ENCODE measurements around the gene PLG.

PLG gene

GRCh38 chr6:160764847-160765246 lies 62.8 kb downstream of the PLG start:
- in situ Hi-C loops (cut with MboI; ENCODE audit: low pct_unique_long_range_greater_than_20kb, low sequenced_read_pairs, unreplicated experiment): loop anchor here (25.0 kb wide), 1 partner anchor 172 kb away; no protein-coding TSS in a partner anchor
- TF ChIP-seq CTCF (IDR thresholded peaks at IDR 0.05; ENCODE audit: extremely low read depth, insufficient read depth, missing control alignments): no peak

GRCh38 chr6:160765412-160765811 lies 63.4 kb downstream of the PLG start:
- DNase-seq (ENCODE audit: low spot score): no peak
- no peak for TF ChIP-seq CTCF (IDR thresholded peaks at IDR 0.05; ENCODE audit: extremely low read depth, insufficient read depth, missing control alignments)
- in situ Hi-C loops (cut with MboI; ENCODE audit: low pct_unique_long_range_greater_than_20kb, low sequenced_read_pairs, unreplicated experiment): loop anchor here (25.0 kb wide), 1 partner anchor 172 kb away; no protein-coding TSS in a partner anchor

More at GRCh38 chr6:160764847-160765246, 62.8 kb downstream of the PLG start:
- no peak for DNase-seq (ENCODE audit: low spot score)

GRCh38 chr6:160766657-160766988 lies 64.6 kb downstream of the PLG start:
- in situ Hi-C loops (cut with MboI; ENCODE audit: low pct_unique_long_range_greater_than_20kb, low sequenced_read_pairs, unreplicated experiment): loop anchor here (25.0 kb wide), 1 partner anchor 171 kb away; no protein-coding TSS in a partner anchor
- no peak for TF ChIP-seq CTCF (IDR thresholded peaks at IDR 0.05; ENCODE audit: extremely low read depth, insufficient read depth, missing control alignments)
- DNase-seq (ENCODE audit: low spot score): no peak

- TF ChIP-seq CTCF (IDR thresholded peaks at IDR 0.05; ENCODE audit: extremely low read depth, insufficient read depth, missing control alignments): peak; percentile 85
- in situ Hi-C loops (cut with MboI; ENCODE audit: low pct_unique_long_range_greater_than_20kb, low sequenced_read_pairs, unreplicated experiment): loop anchor here (25.0 kb wide), 1 partner anchor 170 kb away; no protein-coding TSS in a partner anchor
- peak; percentile 87 for DNase-seq (ENCODE audit: low spot score)
These were observed 65.1 kb downstream of the PLG start for GRCh38 chr6:160766989-160767646.

- no peak for TF ChIP-seq CTCF (IDR thresholded peaks at IDR 0.05; ENCODE audit: extremely low read depth, insufficient read depth, missing control alignments)
- no peak for DNase-seq (ENCODE audit: low spot score)
- in situ Hi-C loops (cut with MboI; ENCODE audit: low pct_unique_long_range_greater_than_20kb, low sequenced_read_pairs, unreplicated experiment): loop anchor here (25.0 kb wide), 1 partner anchor 170 kb away; no protein-coding TSS in a partner anchor
These were observed 65.6 kb downstream of the PLG start for GRCh38 chr6:160767647-160768019.

GRCh38 chr6:160768101-160768500 lies 66.1 kb downstream of the PLG start:
- DNase-seq (ENCODE audit: low spot score): no peak
- TF ChIP-seq CTCF (IDR thresholded peaks at IDR 0.05; ENCODE audit: extremely low read depth, insufficient read depth, missing control alignments): no peak
- in situ Hi-C loops (cut with MboI; ENCODE audit: low pct_unique_long_range_greater_than_20kb, low sequenced_read_pairs, unreplicated experiment): loop anchor here (25.0 kb wide), 1 partner anchor 169 kb away; no protein-coding TSS in a partner anchor
